HFF-Myc (cell line): ENCODE results near the gene CRISP2.

Experiments used
- DNase-seq: peaks from one replicate; pipeline ENCODE4 v3.0.0-alpha.2; 2011; ENCODE audit warnings: low read depth; ENCODE audit errors: extremely low read depth
- H3K4me3 ChIP-seq: replicated peaks from 2 replicates; pipeline ENCODE4 v1.5.1; 2011; ENCODE audit warnings: low read depth, mild to moderate bottlenecking, control low read depth, low read length
- CTCF ChIP-seq: IDR thresholded peaks from 2 replicates; pipeline ENCODE4 v1.5.1; 2012; ENCODE audit warnings: mild to moderate bottlenecking, low read depth, low read length, control low read depth; ENCODE audit errors: missing control alignments

Gene CRISP2

GRCh38 chr6:49647476-49647875 lies 65.9 kb downstream of the CRISP2 start:
- no peak for DNase-seq
- no peak for TF ChIP-seq CTCF

GRCh38 chr6:49646942-49647341 lies 66.4 kb downstream of the CRISP2 start:
- no peak overlapping the region for H3K4me3 ChIP-seq
- TF ChIP-seq CTCF: no peak
- no peak for DNase-seq

More at GRCh38 chr6:49647476-49647875, 65.9 kb downstream of the CRISP2 start:
- H3K4me3 ChIP-seq: no peak overlapping the region

- DNase-seq: no peak
- H3K4me3 ChIP-seq: no peak overlapping the region
- TF ChIP-seq CTCF: no peak
Observed at GRCh38 chr6:49646130-49646824, 67.1 kb downstream of the CRISP2 start.

GRCh38 chr6:49645139-49645538 lies 68.2 kb downstream of the CRISP2 start:
- H3K4me3 ChIP-seq: no peak overlapping the region
- DNase-seq: no peak
- no peak for TF ChIP-seq CTCF
